GM18868 (cell line): Measurements from ENCODE around the gene FGR.

Experiments used
- ATAC-seq: cut with Tn5 transposase; IDR thresholded peaks from one replicate; pipeline ENCODE4 v1.9.1; 2021; ENCODE audit warnings: mild to moderate bottlenecking, moderate library complexity; ENCODE audit not compliant: unreplicated experiment

The FGR gene

DNA sequence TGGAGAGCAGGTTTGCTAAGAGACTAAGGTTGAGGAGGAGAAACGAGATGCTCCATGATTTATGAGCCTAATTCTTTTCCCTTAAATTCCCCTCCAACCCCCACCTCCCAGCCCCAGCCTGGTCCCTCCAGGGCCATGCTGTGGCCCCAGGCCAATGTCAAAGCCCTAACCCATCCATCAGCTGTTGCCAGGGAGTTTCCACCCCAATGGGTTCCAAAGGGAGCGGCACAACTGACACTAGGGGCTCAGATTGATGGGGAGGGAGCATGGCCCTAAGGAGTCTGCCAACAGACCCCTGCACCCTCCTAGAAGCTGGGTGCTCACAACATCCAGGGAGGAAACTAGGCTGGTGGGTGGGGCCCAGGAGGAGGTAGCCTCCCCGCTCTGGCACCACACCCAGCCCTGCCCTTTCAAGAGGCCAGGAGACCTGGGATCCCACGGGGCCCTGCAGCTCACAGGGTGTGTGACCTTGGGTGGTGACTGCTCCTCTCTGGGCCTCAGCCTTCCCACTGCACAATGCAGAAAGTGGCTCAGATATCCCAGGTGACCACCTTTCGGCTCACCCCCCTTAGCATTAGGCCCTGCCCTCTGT, 44.0 kb downstream of the FGR start:
- no peak for ATAC-seq

DNA sequence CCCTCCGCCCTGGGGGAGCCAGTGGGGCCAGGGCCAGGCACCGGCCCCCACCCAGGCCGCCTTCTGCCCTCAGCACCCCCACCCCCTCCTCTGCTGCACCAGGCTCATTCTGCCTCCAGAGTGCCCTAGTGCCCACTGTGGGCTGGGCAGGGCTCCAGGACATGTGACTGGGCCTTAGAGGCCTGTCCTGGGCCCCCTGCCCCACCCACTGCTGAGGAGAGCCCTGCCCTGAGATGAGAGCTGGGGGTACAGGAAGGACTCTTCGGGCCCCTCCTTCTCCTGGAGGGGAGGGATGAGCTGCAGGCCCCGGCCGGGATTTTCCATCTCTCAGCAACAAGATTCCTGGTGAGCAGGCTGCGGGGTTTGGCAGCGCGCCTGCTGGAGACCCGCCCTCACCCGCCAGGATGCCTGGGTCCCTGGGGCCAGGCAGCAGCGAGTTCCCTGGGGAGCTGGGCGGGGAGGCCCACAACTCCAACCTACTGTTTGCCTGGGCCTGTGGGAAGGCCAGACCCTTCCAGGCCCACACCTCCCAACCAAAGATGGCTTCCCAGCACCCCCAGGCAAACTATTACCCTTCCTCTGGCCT, 45.1 kb downstream of the FGR start:
- no peak for ATAC-seq

DNA sequence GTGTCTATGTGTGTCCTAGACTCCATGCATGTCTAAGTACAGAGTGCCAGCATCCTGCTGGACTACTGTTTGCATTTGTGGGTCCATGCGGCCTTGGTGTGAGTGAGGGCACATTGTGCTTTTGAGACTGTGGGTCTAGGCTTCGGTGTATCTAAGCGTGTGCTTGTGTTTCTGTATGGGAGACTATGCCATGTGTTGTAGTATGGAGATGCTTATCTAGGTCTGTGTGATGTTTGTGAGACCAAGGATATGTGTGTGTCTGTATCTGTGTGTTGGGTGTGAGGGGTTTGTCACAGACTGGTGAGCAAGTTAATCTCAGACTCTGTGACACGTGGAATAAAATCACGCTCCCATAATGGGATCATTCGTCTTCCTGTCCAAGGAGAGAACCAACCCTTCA, 45.5 kb downstream of the FGR start:
- ATAC-seq: no peak

DNA sequence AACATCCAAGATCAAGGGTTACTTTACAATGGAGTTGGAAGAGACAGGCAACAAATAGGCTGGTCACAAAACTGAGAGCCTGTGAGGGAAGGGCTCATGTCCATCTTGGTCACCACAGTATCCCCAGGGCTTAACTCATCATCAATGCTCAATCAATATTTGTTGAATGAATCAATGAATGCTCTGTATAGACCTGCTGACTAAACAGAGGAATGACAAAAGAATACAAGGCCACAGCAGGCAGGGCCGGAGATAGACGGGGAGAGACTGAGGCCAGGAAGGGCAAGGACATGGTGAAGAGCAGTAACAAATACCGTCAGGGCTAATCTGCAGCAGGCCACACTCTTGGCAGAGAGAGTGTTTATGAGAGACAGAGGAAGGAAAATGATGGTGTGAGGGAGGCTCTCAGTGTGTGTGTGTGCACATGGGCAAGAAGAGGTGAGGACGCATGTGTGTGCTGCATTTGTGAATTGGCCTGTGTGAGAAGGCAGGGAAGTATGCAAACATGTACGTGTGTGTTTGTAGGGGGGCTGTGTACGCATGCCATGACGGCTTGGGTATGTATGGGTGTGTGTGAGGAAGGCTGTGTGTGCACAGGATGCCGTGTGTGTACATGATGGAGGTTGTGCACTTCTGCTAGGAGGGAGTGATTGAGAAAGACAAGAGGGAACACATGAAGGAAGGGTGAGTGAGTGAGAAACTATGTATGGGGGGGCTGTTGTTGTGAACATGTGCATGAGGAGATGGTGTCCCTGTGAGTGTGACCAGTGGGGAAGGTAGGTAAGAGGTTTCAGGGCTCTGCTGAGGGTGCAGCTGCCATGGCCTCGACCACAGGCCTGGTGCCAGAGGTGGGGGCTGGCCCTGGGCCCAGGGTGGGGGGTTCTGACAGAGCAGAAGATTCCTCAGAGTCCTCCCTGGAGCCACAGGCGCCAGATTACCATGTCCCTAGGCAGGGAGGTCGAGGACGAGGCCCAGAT, 46.4 kb downstream of the FGR start:
- no peak for ATAC-seq

DNA sequence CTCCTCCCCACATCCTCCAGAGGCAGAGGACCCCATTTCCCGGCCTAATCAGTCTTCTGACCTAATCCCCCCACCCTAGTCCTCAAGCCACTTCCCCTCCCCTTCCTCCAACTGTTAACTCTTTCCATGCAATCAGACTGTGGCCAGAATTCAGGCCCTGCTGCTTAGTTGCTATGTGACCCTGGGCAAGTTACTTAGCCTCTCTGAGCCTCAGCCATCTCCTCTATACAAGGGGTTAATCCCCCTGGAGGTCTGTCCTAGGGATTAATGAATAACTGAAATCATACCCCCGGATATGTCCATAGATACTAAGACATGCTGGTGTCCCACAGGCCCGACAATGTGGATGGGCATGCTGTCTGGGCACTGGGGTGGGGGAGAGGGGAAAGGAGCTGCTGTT, 49.3 kb downstream of the FGR start:
- ATAC-seq: no peak

DNA sequence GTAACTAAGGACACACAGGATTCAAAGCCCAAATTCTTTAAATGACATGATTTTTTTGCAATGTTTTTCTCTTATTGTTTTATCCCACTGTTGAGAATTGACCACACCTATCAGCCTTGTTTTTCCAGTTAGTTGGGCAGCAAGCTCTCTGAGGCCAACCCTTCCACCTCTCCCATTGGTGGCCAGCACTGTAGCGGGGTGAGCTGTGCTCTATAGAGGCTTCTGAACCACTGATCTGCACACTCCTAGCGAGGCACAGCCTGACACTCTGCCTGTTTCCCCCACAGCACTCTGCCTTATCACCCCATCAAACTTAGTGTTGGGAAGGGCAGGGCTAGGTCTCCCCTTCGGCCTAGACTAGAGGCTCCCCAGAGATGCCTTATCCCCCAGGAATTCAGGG, 50.5 kb downstream of the FGR start:
- ATAC-seq: no peak

DNA sequence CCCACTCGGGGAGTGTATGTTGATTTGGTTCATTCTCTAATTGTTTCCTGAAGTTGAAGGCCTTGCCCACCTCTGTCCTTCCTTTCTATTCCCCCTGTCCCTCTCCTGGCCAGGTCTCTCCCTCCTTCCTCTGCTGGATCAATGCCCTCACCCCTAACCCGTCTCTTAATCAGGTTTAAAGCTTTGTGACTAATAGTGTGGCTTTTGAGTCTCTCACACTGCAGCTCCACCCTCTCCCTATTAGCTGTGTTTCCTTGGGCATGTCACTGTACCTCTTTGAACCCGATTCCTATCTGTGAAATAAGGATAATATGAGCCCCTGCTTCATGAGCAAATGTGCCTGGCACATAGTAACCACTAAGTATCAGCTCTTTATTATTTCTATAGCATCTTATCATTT, 51.5 kb downstream of the FGR start:
- ATAC-seq: no peak

DNA sequence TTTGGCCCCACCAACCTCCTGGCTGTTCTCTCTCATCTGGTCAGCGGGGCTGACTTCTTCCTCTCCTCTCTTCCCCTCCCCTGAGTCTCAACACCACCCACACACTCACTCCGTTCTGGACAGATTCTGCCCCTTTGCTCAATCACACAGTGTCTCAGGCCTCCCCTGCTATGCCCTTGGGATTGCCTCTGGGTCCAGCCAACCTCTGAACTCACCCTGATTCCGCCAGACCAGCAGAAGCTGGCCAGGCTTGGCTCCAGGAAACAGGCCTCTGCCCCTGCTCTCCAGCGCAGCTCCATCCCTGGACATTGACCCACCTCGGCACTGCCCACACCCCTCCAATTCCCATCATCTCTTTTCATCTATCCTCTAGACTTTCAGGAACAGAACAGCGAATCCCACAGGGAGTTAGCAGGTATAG, 53.2 kb downstream of the FGR start:
- no peak for ATAC-seq

DNA sequence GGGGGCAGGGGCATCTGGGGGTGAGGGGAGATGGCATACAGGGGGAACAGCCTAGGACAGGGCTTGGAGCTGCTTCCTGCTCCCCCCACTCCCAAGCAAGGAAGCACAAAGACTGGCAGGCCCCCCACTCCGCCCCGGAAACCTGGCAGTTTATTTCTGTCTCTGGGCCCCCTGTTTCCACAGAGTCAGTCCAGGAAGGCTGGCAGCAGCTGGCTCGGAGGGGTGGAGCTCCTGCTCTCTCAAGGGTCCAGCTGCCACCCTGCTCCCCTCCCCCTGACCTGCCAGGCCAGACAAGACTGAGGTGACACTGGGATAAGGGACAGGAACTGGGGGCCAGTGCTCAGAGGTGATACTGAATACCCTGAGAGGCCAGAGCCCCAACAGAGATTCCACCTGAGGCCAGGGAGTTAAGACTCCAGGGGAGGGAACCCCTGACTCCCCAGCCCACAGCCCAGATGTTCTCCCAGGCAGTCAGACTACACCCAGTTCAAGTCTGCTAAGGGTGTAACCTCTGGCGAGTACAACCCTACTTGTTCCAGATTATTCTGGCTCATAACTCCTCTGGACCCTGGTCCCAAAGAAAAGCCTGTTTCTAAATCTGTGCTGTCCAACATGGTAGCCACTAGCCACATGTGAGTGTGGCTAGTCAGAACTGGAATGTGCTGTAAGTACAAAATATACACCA, 57.3 kb downstream of the FGR start:
- no peak for ATAC-seq

DNA sequence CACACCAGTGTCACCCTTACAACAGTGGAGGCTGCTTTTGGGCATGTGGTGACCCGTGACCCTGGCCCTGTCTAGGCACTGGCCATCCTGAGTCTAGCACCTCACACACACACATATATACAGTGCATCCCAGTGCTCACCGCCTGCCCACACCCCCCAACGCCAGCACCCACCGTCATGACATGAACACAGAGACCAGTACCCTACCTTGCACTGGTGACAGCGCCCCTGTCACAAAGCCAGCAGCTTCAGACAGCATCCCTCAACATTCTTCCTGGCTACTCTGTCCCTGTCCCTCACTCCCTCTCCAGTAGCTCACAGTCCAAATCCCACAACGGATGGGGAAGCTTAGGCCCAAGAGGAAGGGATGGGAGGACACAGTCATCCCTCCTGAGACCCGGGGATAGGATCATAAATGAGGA, 58.2 kb downstream of the FGR start:
- no peak for ATAC-seq

DNA sequence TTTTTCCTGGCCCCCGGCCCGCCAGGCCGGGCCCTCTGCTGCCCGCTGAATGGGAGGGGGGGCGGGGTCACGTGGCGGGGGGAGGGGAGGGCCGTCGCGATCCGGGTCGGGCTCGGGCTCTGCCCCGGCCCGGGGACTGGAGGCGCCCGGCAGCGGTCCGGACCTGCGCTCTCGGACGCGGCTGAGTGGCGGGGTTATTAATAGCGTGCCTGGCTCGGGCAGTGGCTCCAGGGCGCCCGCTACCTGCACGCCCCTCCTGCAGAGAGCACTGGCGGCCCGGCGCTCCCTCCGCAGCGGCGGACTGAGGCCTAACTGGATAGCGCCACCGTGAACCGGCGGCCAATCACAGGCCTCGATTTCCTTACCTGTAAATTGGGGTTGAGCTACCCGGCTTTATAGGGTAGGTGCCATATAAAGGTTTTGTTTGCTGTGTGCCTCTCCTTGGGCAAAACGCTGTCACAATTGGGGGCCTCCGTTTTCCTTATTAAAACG, 59.1 kb downstream of the FGR start:
- no peak for ATAC-seq

DNA sequence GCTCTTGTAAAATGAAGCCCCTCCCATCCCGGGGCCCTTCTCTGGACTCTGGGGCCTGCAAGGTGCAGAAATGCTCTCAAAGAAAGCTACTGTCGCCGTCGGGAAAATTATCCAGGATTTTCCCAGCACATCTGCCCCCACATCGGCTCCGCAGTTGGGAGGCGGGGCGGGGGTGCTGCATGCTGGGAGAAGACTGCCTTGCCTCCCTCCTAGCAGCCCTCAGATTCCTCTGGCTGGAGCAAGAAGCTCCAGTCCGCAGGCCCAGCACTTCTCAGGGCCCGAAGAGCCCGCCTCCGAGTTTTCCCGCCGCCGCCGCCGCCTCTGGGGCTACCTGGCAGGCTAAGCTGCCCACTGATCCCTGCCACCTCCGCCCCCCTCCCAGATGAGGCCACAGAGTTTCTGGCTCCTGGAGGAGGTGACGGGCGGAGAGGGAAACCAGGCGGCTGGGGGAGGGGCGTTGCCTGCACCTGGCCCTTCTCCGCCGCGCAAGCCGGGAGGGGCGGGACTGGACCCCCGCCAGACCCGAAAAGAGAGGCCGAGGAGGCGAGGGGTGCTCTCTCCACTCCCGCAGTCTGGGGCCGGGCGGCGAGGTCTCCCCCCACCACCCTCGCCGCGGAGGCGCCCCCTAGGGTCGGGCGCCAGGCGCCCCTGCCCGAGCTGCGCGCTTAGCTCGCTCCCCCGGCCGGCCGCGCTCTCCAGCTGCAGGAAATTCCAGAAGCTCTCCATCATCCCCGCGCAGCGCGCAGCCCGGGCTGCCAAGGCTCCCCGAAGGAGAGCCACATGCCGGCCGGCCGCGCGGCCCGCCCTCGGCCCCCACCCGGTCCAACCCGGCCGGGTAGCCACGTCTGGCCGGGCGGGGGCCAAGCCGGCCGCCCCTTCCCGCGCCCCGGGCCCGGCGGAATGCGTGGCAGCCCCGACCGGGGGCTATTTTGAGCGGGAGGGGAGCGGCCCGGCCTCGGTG, 59.8 kb downstream of the FGR start:
- no peak for ATAC-seq

DNA sequence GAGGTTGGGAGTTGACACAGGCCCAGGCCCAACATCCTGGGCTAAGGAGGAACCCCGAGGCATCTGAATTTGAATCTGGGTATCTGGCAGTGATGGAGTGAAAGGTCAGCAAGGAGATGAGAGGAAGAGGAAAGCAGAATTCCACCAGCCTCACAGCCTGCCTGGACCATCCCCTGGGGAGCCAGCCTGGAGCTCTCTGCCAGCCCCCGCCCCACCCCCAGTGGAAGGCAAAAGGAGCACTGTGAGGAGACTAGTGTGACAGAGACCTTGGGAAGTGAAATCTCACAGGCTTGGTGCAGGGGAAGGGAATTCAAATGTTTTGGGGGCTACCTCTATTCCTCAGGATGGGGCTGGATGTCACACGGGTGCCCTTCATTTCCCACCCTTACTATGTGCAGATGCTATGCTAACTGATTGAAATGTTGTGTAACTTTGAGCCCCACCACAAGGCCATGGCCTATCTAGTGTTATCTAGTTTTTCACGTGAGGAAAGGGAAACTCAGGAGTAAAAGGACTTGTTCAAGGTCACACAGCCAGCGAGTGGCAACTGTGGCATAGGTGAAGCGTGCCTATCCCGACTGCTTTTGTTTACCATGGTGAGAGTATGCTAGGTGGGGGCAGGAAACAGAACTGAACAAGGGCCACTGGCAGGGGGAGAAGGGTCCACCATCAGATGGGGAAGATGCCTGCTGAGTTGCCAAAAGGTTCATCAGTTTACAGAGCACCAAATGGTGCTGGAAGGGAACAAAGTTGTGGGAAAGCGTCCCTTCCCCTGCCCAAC, 60.8 kb downstream of the FGR start:
- no peak for ATAC-seq

DNA sequence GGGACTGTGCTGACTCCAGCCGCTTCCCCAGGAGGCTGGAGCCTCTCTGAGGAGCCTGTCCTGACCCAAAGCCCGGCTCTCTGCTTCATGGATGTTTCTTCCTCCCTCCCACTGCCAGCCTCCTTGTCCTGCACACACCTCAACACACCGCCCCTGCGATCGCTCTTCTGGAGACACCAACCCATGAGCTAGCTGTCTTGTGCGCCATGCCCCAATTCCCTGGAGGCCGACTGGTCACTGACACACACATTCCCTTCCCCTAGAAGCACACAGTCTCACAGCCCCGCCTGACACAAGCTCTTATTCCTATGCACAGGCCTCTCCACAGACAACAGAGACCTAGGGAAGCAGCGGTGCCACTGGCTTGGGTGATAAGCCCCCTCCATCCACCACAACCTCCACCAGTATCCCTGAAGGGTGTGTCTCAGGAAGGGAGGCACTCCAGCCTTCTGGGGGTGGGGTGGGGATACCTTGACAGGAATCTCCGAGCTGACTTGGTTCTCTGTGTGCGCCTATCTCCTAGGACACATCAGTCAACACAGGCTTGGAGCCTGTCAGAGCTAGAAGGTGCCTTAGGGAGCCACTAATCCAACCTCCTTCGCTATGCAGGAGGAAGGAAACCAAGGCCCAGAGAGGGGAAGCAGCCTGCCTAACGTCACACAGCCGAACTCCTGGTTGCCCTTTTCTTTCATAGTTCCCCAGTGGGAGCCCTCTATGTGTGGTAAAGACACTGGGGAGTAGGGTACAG, 62.1 kb downstream of the FGR start:
- no peak for ATAC-seq

DNA sequence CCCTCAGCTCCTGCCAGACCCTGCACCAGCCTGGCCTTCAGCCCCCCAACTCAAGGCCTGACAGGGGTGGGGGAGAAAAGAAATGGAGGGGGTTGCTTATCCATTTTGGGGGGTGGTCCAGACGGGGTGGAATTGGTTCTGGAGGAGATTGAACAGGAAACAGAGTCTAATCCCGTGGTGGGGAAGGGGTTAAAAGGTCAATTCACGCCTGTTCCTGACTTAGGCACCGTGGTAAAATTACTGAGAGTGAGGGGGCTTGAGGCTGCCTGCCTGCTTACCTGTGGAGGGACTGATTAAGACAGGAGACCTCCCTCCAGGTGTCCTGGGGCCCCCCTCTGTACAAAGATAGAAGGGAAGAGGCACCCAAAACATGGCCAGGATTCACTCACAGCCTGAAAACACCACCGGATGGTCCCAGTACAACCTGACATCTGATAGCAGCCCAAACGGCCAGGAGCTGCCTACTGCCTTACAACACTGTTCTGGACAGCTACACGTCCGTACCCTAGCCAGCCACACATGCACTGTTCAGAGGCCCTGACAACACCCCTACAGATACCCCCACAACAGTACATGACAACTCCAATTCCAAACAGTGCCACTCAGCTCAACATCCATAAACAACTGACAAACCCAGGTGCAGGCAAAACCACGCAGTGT, 62.8 kb downstream of the FGR start:
- ATAC-seq: no peak

DNA sequence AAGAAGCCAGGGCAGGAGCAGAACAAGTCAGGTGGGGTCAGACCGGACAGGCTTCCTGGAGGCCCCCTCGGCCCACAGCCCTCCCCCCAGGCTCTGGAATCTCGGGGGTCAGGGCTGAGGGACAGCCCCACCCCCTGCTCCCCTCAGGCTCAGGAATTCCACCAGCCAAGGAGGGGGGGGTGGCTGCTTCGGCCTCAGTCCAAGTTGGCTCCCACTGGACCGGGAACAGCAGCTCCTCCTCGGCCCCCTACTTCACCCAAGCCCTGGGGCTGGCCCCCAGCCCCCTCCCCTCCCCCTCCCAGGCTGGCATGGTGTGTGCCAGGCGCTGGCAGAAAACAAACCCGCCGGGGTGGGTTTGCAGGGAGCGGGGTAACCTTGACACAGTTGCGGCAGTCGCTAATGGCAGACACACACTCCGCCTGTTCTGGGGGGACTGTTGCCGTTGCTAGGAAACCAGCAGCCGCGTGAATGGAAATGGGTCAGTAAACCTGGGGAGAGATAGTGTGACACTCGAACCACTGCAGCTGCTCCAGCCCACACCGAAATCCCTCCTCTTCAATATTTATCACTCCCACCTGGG, 63.5 kb downstream of the FGR start:
- ATAC-seq: no peak

DNA sequence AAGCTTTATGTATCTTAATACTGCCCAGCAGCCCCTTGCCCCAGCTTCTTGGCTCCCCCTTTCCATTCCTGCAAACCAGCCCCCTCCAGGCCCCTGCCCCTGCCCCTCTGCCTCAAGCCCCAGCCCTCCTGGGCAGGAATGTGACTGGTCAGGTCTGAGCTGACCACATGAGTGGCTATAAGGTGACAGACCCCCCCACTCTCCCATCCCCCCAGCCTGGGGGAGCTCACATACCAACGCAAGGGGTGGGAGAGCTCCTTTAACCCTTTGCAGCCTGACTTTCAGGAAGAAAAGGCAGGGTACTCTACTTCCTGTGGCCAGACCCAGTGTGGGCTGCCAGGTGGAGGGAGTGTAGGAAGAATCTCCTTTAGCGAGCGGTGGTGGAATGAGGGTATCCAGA, 64.2 kb downstream of the FGR start:
- ATAC-seq: no peak

DNA sequence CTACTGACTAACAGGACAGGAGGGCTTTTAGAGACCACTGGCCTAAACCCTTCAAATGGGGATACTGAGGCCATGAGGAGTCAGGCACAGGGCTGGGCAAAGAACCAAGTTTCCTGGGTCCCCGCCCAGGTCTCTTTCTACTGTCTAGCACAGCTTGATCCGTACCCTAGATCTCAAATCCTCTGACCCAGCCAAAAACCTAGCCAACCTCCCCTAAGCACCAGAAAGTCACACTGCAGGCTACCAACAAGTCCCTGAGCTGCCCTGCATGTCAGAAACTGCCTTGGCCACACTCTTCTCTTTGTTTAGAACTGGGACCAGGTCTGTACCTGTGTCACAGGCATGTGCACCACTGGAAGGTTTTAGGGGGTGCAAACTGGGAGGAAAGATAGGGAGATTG, 64.6 kb downstream of the FGR start:
- ATAC-seq: no peak
